SKM-1 treated with dmso at 0.1 percent for 144 hours (cell line): ENCODE results near the gene JAG2.

Experiments used
- DNase-seq: peaks from one replicate; lab custom pipeline; 2025; ENCODE audit not compliant: unreplicated experiment; lab: John Stamatoyannopoulos, UW

JAG2 gene

GRCh38 chr14:105093038-105093430 lies 75.5 kb downstream of the JAG2 start:
- DNase-seq, result no peak

- no peak for DNase-seq
Measured at GRCh38 chr14:105092171-105093037, 76.2 kb downstream of the JAG2 start.

- no peak for DNase-seq
Measured at GRCh38 chr14:105091517-105092170, 76.9 kb downstream of the JAG2 start.

GRCh38 chr14:105091054-105091516 lies 77.5 kb downstream of the JAG2 start:
- no peak for DNase-seq
